Measurements from ENCODE around the gene FLNC.

GRCh38 chr7:128890306-128891109 is 60.3 kb downstream of the FLNC start:
- no peak for TF ChIP-seq CTCF (conservative IDR thresholded peaks at IDR 0.05 in 1 of 2, IDR thresholded peaks at IDR 0.05 in 1 of 2; ENCODE audit: extremely low read depth in 1 of 2, insufficient read depth in 1 of 2, low read depth in 1 of 2, low read length in 2 of 2)
- no peak for TF ChIP-seq EZH2 (IDR thresholded peaks at IDR 0.05; ENCODE audit: borderline replicate concordance, low read length)
